HG03108 (cell line): ENCODE results near the gene ACP5.
"Not testable (repeated sequence)": the region's sequence is repeated elsewhere in the genome, so short reads cannot be mapped to it uniquely, and the experiment has no call there.

ENCODE experiments used
- ATAC-seq: cut with Tn5 transposase; IDR thresholded peaks from one replicate; pipeline ENCODE4 v1.9.1; 2021; ENCODE audit warnings: moderate library complexity; ENCODE audit not compliant: unreplicated experiment

Gene ACP5

GRCh38 chr19:11580116-11580515 is 2.7 kb upstream of the ACP5 start:
- no peak for ATAC-seq

- ATAC-seq = no peak
Measured at GRCh38 chr19:11578258-11579142, 1.1 kb upstream of the ACP5 start.

DNA sequence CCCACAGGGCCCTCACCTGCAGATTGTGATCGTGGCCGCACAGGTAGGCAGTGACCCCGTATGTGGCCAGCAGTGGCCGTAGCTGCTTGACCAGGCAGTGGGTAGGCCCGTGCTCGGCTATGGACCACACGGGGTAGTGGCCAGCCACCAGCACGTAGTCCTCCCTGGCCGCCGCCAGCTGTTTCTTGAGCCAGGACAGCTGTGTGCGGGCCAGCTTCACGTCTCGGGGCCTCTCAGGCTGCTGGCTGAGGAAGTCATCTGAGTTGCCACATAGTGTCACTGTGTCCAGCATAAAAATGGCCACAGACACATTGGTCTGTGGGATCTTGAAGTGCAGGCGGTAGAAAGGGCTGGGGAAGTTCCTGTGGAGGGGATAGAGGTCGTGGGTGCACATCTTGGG is 1.2 kb downstream of the ACP5 start:
- no peak for ATAC-seq

DNA sequence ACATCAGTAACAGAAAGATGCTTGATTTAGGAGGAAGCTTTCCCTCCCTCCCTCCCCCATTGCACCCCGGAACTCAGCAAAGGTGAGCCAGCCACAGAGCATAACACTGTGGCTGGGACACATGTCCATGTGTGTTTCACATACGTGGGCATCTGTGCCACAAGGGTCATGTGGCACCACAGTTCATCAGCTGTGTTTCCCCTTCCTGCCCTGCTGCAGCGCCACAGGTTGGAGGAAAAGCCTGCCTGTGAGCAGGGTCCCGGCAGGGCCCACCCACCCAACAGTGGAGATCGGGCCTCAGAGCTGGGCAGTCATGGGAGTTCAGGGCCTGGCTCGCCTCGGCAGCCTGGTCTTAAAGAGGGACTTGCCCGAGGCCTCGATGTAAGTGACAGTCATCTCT is 2.8 kb downstream of the ACP5 start:
- peak; percentile 49 for ATAC-seq

DNA sequence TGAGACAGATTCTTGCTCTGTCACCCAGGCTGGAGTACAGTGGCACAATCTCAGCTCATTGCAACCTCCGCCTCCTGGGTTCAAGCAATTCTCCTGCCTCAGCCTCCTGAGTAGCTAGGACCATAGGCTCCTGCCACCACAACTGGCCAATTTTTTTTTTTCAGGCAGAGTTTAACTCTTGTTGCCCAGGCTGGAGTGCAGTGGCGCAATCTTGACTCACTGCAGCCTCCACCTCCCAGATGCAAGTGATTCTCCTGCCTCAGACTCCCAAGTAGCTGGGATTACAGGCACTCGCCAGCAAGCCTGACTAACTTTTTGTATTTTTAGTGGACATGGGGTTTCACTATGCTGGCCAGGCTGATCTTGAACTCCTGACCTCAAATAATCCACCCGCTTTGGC is 3.7 kb downstream of the ACP5 start:
- ATAC-seq = not testable (repeated sequence)

DNA sequence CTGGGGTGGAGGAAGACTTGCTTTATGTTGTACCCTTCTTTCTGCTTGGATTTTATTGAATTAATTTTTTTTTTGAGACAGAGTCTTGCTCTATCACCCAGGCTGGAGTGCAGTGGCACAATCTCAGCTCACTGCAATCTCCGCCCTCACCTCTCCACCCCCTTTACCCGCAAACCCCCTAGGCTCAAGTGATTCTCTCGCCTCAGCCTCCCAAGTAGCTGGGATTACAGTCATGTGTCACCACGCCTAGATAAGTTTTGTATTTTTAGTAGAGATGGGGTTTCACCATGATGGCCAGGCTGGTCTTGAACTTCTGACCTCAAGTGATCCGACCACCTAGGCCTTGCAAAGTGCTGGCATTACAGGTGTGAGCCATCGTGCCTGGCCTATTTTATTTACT is 4.1 kb downstream of the ACP5 start:
- not testable (repeated sequence) for ATAC-seq

DNA sequence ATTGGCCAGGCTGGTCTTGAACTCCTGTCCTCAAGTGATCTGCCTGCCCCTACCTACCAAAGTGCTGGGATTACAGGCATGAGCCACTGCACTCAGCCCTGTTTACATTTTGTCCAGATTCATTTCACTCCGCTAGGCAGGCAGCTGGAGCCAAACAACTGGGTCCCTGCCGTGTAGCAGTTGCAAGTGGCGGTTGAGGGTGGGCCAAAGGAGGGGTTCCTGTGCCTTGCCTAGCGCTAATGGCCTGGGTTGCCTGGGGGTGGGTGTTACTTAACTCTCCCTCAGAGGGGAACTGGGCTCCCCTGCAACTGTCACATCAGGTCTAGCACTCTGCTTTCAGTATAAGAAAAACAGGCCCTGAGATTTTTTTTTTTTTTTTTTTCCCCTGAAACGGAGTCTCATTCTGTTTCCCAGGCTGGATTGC is 7.4 kb downstream of the ACP5 start:
- no peak for ATAC-seq

- no peak for ATAC-seq
Measured at GRCh38 chr19:11566164-11566563, 11.3 kb downstream of the ACP5 start.

GRCh38 chr19:11565649-11565980 is 11.8 kb downstream of the ACP5 start:
- ATAC-seq = not testable (repeated sequence)

GRCh38 chr19:11564082-11564807 is 13.2 kb downstream of the ACP5 start:
- not testable (repeated sequence) for ATAC-seq

DNA sequence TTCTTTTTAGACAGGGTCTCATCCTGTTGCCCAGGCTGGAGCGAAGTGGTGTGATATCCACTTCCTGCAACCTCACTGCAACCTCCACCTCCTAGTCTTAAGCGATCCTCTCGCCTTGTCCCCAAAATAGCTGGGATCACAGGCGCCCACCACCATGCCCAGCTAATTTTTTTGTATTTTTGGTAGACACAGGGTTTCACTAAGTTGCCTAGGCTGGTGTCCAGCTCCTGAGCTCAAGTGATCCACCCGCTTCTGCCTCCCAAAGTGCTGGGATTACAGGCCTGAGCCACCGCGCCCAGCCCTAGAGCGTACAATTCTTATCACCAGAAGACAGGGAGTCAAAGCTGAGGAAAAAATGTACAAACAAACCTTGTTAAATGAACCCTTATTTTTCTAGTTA is 13.9 kb downstream of the ACP5 start:
- no peak for ATAC-seq

- no peak for ATAC-seq
Measured at GRCh38 chr19:11560404-11561051, 16.9 kb downstream of the ACP5 start.

GRCh38 chr19:11558881-11559828 is 18.3 kb downstream of the ACP5 start, which contains the start of gene ELOF1:
Gene ELOF1, minus strand, starts transcription at chr19:11559230. Its CDS starts 4,883 bp downstream, at chr19:11554347.
- peak; percentile 65 for ATAC-seq

GRCh38 chr19:11556634-11557420 is 20.6 kb downstream of the ACP5 start:
- no peak for ATAC-seq

DNA sequence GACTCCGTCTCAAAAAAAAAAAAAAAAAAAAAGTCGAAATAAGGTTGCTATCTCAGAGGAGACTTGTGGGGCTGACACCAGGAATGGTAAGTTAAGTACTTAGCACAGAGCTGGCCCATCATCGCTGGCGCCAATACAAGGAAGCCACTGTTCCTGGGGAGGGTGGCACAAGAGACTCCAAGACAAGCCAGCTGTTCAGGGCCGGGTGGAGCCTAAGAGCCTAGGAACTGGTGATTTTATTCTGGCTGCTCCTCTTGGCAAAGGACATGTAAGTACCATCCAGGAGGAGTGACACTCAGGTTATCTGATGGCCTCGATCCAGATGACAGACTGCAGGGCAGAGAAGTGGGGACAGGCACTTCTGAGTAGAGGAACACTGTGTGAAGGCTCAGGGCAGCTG is 22.2 kb downstream of the ACP5 start:
- ATAC-seq = no peak

GRCh38 chr19:11554160-11554559 is 23.3 kb downstream of the ACP5 start:
- no peak for ATAC-seq

DNA sequence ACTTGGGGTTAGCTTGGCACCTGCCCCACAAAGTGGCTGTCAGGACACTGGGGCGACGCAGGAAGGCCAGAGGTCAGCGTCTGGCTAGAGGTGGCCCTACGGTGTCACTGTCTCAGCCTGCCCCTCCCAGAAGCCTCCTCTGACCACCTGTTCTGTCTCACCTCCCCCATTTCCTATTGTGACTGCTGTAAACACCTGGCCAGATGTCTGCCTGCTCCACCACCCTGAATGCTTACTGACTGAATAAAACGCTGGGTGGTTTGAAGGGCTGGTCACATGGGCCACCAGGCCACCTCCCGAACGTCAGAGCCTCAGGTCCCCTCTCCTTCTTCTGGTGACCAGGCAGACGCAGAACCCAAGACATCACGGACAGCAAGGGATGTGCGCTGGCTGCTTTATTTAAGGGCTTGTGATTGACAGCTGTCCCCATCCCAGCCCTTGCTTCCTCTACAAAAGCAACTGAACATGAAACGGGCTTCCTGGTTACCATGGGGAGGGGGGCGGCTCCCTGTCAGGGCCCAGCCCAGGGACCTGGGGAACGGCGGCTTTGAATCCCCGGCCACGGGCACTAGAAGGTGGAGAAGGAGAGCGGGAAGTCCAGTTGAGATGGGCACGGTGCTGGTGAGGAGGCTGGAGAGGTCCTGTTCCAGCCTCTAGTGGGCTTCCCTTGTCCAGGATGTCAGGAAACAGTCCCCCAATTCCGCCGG is 24.6 kb downstream of the ACP5 start:
- ATAC-seq = no peak

- no peak for ATAC-seq
Measured at GRCh38 chr19:11551603-11552235, 25.7 kb downstream of the ACP5 start.

DNA sequence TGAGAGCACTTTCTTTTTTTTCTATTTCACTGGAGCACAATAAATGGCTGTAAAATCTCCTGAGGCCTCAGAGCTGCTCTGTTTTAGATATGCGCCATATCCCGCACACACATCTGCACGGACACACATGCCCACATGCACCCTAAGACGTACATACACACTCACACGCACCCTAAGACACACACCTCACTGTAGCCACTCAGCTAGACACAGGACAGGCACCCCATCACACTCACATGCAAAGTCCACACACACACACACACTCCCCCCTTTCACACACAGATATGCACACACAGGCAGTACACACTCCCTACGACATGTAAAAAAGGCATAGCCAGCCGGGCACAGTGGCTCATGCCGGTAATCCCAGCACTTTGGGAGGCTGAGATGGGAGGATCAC is 27.2 kb downstream of the ACP5 start:
- ATAC-seq = no peak
